Gastrocnemius medialis (tissue), 4 donors: ENCODE measurements around the gene FAAH.

Source experiments
- CTCF ChIP-seq, 5 experiments: fragments of 450-650 bp in 3 of 5; fragments of 200-600 bp in 2 of 5; sonication (generic) in 2 of 5; IDR thresholded peaks in 4 of 5; conservative IDR thresholded peaks in 1 of 5; 1 replicate in 4 of 5; 2 replicates in 1 of 5; pipeline ENCODE4 v1.5.1; 2016 to 2019; ENCODE audit warnings: antibody characterized with exemption in 5 of 5, mild to moderate bottlenecking in 3 of 5, moderate library complexity in 3 of 5
- POLR2A ChIP-seq, 2 donors: fragments of 450-650 bp; IDR thresholded peaks; one replicate each; pipeline ENCODE4 v1.6.1; 2017; ENCODE audit warnings: antibody characterized with exemption in 2 of 2, mild to moderate bottlenecking in 2 of 2, moderate library complexity in 2 of 2

GRCh38 chr1:46362158-46362557 is 32.0 kb upstream of the FAAH start:
- TF ChIP-seq CTCF (IDR thresholded peaks at IDR 0.05 in 4 of 5, conservative IDR thresholded peaks at IDR 0.05 in 1 of 5): no peak
- TF ChIP-seq POLR2A (IDR thresholded peaks at IDR 0.05): no peak
